GM19372 (cell line): Measurements from ENCODE around the gene TTC36.
"Not testable (repeated sequence)": the region's sequence is repeated elsewhere in the genome, so short reads cannot be mapped to it uniquely, and the experiment has no call there.

Experiments
- ATAC-seq: cut with Tn5 transposase; IDR thresholded peaks from one replicate; pipeline ENCODE4 v1.9.1; 2021; ENCODE audit warnings: mild to moderate bottlenecking, low read depth, moderate library complexity; ENCODE audit not compliant: unreplicated experiment

Gene TTC36

GRCh38 chr11:118574636-118575035 lies 47.4 kb downstream of the TTC36 start:
- ATAC-seq: no peak

- not testable (repeated sequence) for ATAC-seq
Observed at GRCh38 chr11:118577995-118578394, 50.7 kb downstream of the TTC36 start.
